Heart left ventricle (tissue), 16 donors: ENCODE results near the gene TRDMT1. TPM values are rescaled to one million over a fixed set of nuclear protein-coding genes. Genes with fewer than 3 reads are reported as not detected.

ENCODE experiments used
- ATAC-seq, 4 donors: fragments of 200-7000 bp; cut with Tn5 transposase; one replicate each; pipeline ENCODE4 v1.9.1; 2020 to 2022; ENCODE audit warnings: moderate library complexity in 4 of 4, mild to moderate bottlenecking in 3 of 4, moderate number of reproducible peaks in 1 of 4
- DNase-seq, 5 donors: peaks; one replicate each; pipeline ENCODE4 v3.0.0-alpha.2; 2020
- H3K27ac ChIP-seq, 12 donors: fragments of 200-600 bp; sonication (generic) in 4 of 12; one replicate each; pipeline versions ENCODE4 v1.5.0 to v1.8.0; 2016 to 2022; ENCODE audit warnings: mild to moderate bottlenecking in 2 of 12
- H3K27me3 ChIP-seq, 9 donors: fragments of 200-600 bp; sonication (generic) in 2 of 9; one replicate each; pipeline versions ENCODE4 v1.5.1 to v1.8.0; 2016 to 2022; ENCODE audit warnings: mild to moderate bottlenecking in 3 of 9
- H3K36me3 ChIP-seq, 9 donors: fragments of 200-600 bp; sonication (generic) in 2 of 9; one replicate each; pipeline versions ENCODE4 v1.5.0 to v1.8.0; 2018 to 2022; ENCODE audit warnings: mild to moderate bottlenecking in 2 of 9
- H3K4me1 ChIP-seq, 12 donors: fragments of 200-600 bp; sonication (generic) in 4 of 12; one replicate each; pipeline versions ENCODE4 v1.5.0 to v1.8.0; 2016 to 2022; ENCODE audit warnings: mild to moderate bottlenecking in 3 of 12
- H3K4me3 ChIP-seq, 12 donors: fragments of 200-600 bp; sonication (generic) in 4 of 12; one replicate each; pipeline versions ENCODE4 v1.5.0 to v1.8.0; 2017 to 2022; ENCODE audit warnings: mild to moderate bottlenecking in 9 of 12, moderate library complexity in 4 of 12
- H3K9me3 ChIP-seq, 12 donors: fragments of 200-600 bp; sonication (generic) in 4 of 12; one replicate each; pipeline versions ENCODE4 v1.5.0 to v1.8.0; 2016 to 2022; ENCODE audit warnings: mild to moderate bottlenecking in 1 of 12
- CTCF ChIP-seq, 12 donors: fragments of 200-600 bp; sonication (generic) in 4 of 12; IDR thresholded peaks; one replicate each; pipeline versions ENCODE4 v1.5.0 to v1.8.0; 2018 to 2022; ENCODE audit warnings: antibody characterized with exemption in 12 of 12, mild to moderate bottlenecking in 5 of 12
- POLR2A ChIP-seq, 2 donors: fragments of 450-650 bp; IDR thresholded peaks; one replicate each; pipeline ENCODE4 v1.6.1; 2017; ENCODE audit warnings: antibody characterized with exemption in 2 of 2, mild to moderate bottlenecking in 2 of 2, moderate library complexity in 2 of 2
- WGBS, 4 donors: extraction: QIAGEN DNeasy Blood & Tissue Kit in 2 of 4; methylation state at CpG; one replicate each; pipeline versions ENCODE4 v1.1.5 to v1.1.7; 2013 to 2018; 5-methylcytosine and 5-hydroxymethylcytosine counted together
- intact Hi-C, 10 donors: fragments of 100-400 bp; cut with DNase I; formaldehyde crosslinking; loops; one replicate each; pipeline versions ENCODE4 v1.11.1 to v1.14.2; 2022
- polyA plus RNA-seq, 2 donors: library from polyadenylated mRNA; stranded (reverse); fragments of 200-250 nt; gene quantifications; one replicate each; pipeline ENCODE4 v1.2.3, GENCODE V29; 2013
- total RNA-seq, 9 donors: library from RNA; depleted of rRNA in 2 of 9; stranded (reverse); fragments of >200 nt in 2 of 9; fragmentation: NEBNext Ultra II Directional in 3 of 9; extraction: Animal tissue kit (Norgen Biotek cat#: 25700) in 3 of 9; gene quantifications; one replicate each; pipeline versions ENCODE4 v1.1.0 to v1.2.4, GENCODE V29; 2016 to 2023
- donor health status: ischemic (EF 13 %, LVEDD 7.1; RV severe dilation, severe dysfunction).
- donor health status: healthy with polysubstance abuse.
- donor health status: DM: no; HTN: yes; CAD: no.
- donor health status: DM: no; HTN: no; CAD: no.
- donor health status: ischemic (EF 25% LVEDD 6.9; RV normal size, moderate dysfunction).
- donor health status: ischemic (EF 25% LVEDD 5.7; RV mildly dilated, moderate dysfunction).
- donor health status: healthy.
- donor health status: DM: yes; HTN: yes; CAD: no.
- donor health status: ischemic (EF 35%, LVEDD 5.7; RV mildly dilated, moderate dysfunction).
- donor health status: nonischemic (EF 11% LVEDD 7.7; RV severe dilation, severe dysfunction).
- donor health status: DM: yes; HTN: yes; CAD: no.
- donor health status: PGD.
- donor health status: ischemic (EF 29% LVEDD 5.4; RV normal size, mild dysfunction).
- donor health status: nonischemic (EF 23%, LVEDD 6.1; RV moderate dilation, normal function).

Gene TRDMT1
- total and polyA plus RNA-seq, 11 donors, result 1.8 to 6.0 (median 3.5) TPM

DNA sequence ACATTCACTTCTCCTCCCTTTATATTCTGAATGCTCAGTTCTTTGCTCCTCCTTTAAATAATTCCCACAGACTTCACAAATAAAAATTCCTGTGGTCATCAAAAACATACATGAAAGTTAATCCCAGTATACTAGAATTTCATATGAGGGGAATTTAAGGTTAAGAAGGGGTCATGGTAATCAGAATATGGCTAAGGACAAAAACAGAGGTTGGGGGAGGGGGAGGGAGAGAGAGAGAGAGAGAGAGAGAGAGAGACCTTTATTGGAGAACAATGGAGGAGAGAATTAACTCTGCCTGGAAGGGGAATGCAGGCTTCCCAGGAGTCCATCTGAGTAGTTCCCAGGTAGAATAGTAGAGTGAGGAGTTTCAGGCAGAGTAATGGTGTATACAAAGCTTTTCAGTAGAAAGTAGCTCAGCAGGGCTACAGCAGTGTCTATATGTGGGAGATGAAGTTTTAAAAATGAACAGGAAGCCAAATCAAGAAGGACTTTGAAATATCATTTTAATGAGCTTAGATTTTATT, 66.7 kb downstream of the TRDMT1 start:
- ATAC-seq (no peak), DNase-seq (no peak)
- TF ChIP-seq CTCF (IDR thresholded peaks at IDR 0.05) (no peak), POLR2A (IDR thresholded peaks at IDR 0.05) (no peak)
- intact Hi-C loops, result no loop called here
- H3K27me3 ChIP-seq, result no peaks in the 10 kb centered on the region
- H3K27ac ChIP-seq, result no peak overlapping the region
- H3K9me3 ChIP-seq, result no peaks in the 10 kb centered on the region
- no peak overlapping the region for H3K4me3 ChIP-seq
- no peaks in the 10 kb centered on the region for H3K4me1 ChIP-seq
- no peaks in the 10 kb centered on the region for H3K36me3 ChIP-seq

DNA sequence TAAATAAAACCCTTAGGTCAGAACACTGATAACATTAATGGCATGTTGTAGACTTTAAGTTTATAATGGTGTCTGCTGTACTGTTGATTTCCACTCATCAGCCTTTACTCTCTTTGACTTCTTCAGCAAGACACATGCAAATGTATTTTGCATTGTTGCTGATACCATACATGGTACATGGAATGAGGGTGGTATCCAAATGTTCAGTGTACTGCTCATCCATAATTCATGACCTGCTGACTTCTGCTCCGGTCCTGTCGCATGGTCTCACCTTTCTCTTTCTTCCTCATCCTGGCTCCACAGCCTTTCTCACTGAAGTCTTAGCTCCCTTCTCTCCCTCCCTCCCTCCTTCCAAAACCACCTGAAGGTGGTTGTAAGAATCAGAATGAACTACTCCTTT, 67.2 kb downstream of the TRDMT1 start:
- H3K27ac ChIP-seq, result no peak overlapping the region
- WGBS, 4 donors, result 92 to 98% (median 97%) methylated on average over 2 of the region's 2 CpGs
- DNase-seq (no peak), ATAC-seq (no peak)
- intact Hi-C loops, result no loop called here
- H3K4me1 ChIP-seq, result no peaks in the 10 kb centered on the region
- H3K27me3 ChIP-seq, result no peaks in the 10 kb centered on the region
- no peak overlapping the region for H3K4me3 ChIP-seq
- TF ChIP-seq POLR2A (IDR thresholded peaks at IDR 0.05) (no peak), CTCF (IDR thresholded peaks at IDR 0.05) (no peak)
- H3K9me3 ChIP-seq, result no peaks in the 10 kb centered on the region
- H3K36me3 ChIP-seq, result no peaks in the 10 kb centered on the region

GRCh38 chr10:17129741-17130140, 71.7 kb downstream of the TRDMT1 start, which contains the start of gene CUBN:
Gene CUBN, minus strand, starts transcription at chr10:17129811. Its CDS starts 46 bp downstream, at chr10:17129765.
- Histone ChIP-seq H3K27ac (no peak within 1 kb of the TSS), H3K27me3 (no peaks in the 10 kb centered on the region), H3K4me1 (peaks cover 0 to 9% (median 0%) of the 10 kb centered on the region in 12 donors), H3K4me3 (no peak within 1 kb of the TSS), H3K36me3 (no peaks in the 10 kb centered on the region), H3K9me3 (no peaks in the 10 kb centered on the region)
- 94 to 100% (median 97%) methylated on average over 1 of the region's 1 CpG for whole genome bisulfite sequencing, 4 donors
- TF ChIP-seq CTCF (IDR thresholded peaks at IDR 0.05) (no peak), POLR2A (IDR thresholded peaks at IDR 0.05) (no peak)
- no peak for ATAC-seq
- intact Hi-C loops, result no loop called here
- DNase-seq, result no peak

DNA sequence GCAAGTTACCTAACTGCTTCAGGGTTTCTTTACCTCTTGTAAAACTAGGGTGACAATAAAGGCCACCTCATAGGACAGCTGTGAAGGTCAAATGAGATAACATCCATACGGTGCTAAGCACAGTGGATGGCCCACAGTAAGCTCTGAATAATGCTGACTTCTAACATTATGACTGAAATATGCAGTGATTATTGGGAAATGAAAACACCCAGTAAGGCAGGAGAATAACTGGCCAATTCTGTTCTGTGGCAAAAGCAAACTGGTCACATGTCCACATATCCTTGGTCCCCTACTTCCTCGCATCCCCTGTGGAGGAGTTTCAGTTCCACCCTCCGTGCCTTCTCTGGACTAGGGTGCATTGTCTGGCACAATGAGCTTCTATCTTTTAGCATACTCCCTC, 73.2 kb downstream of the TRDMT1 start:
- Histone ChIP-seq H3K36me3 (no peaks in the 10 kb centered on the region), H3K9me3 (no peaks in the 10 kb centered on the region), H3K27ac (peak overlapping the region in 1 of 12 donors; percentile 54), H3K4me3 (no peak overlapping the region), H3K4me1 (peaks cover 0 to 9% (median 0%) of the 10 kb centered on the region in 12 donors), H3K27me3 (no peaks in the 10 kb centered on the region)
- no peak for TF ChIP-seq CTCF (IDR thresholded peaks at IDR 0.05)
- no peak for TF ChIP-seq POLR2A (IDR thresholded peaks at IDR 0.05)
- DNase-seq, result peak in 1 of 5 donors; percentile 31
- ATAC-seq, result peak in 3 of 4 donors; percentile 44 to 78 (median 45)
- intact Hi-C loops, result no loop called here
- WGBS, 4 donors, result 80 to 89% (median 81%) methylated on average over 3 of the region's 3 CpGs
